ENCODE results near the gene TTC23L.

GRCh38 chr5:34926318-34926888 lies 87.4 kb downstream of the TTC23L start:
- TF ChIP-seq CTCF (conservative IDR thresholded peaks at IDR 0.05; ENCODE audit: low read depth in 2 of 2) (no peak), EZH2 (IDR thresholded peaks at IDR 0.05; ENCODE audit: low read depth, unreplicated experiment) (no peak), POLR2AphosphoS5 (IDR thresholded peaks at IDR 0.05; ENCODE audit: low read depth) (no peak), ZNF331 (CRISPR knock-in tag; IDR thresholded peaks at IDR 0.05; ENCODE audit: low read depth) (no peak), EZH2phosphoT487 (IDR thresholded peaks at IDR 0.05; ENCODE audit: unreplicated experiment) (no peak), NANOG (IDR thresholded peaks at IDR 0.05; ENCODE audit: borderline replicate concordance) (no peak), REST (IDR thresholded peaks at IDR 0.05; ENCODE audit: unreplicated experiment) (no peak), ZNF114 (CRISPR knock-in tag; IDR thresholded peaks at IDR 0.05) (no peak), CREB1 (CRISPR knock-in tag; IDR thresholded peaks at IDR 0.05; ENCODE audit: low read depth) (no peak), ZNF462 (CRISPR knock-in tag; IDR thresholded peaks at IDR 0.05) (no peak)
